H9 (cell line): ENCODE data around the gene ZNF431. TPM values are rescaled to one million over a fixed set of nuclear protein-coding genes. Genes with fewer than 3 reads are reported as not detected.
"Not testable (repeated sequence)": the region's sequence is repeated elsewhere in the genome, so short reads cannot be mapped to it uniquely, and the experiment has no call there.

Source experiments
- DNase-seq: peaks from one replicate; pipeline ENCODE4 v3.0.0-alpha.2; 2017
- H2AFZ ChIP-seq: one replicate; pipeline ENCODE4 v1.6.1; 2013; ENCODE audit warnings: mild to moderate bottlenecking, low read length, control low read depth, moderate library complexity
- H2AK5ac ChIP-seq: 2 replicates; pipeline ENCODE4 v1.6.1; 2013; ENCODE audit warnings: low read length, control low read depth, mixed read lengths; ENCODE audit not compliant: insufficient read length
- H2BK120ac ChIP-seq: one replicate; pipeline ENCODE4 v1.6.1; 2013; ENCODE audit warnings: low read depth, mild to moderate bottlenecking, low read length, control low read depth, inconsistent platforms; ENCODE audit not compliant: poor library complexity, severe bottlenecking
- H2BK12ac ChIP-seq: 2 replicates; pipeline ENCODE4 v1.6.1; 2013; ENCODE audit warnings: low read length, control low read depth, mixed read lengths, low read depth; ENCODE audit not compliant: insufficient read length
- H2BK15ac ChIP-seq: 2 replicates; pipeline ENCODE4 v1.6.1; 2013; ENCODE audit warnings: low read depth, low read length, control low read depth
- H2BK20ac ChIP-seq: one replicate; pipeline ENCODE4 v1.6.1; 2013; ENCODE audit warnings: low read depth, mild to moderate bottlenecking, low read length, control low read depth, inconsistent platforms; ENCODE audit not compliant: poor library complexity, severe bottlenecking
- H2BK5ac ChIP-seq: 2 replicates; pipeline ENCODE4 v1.6.1; 2013; ENCODE audit warnings: low read length, control low read depth, mixed read lengths; ENCODE audit not compliant: insufficient read length
- H3K14ac ChIP-seq: 2 replicates; pipeline ENCODE4 v1.6.1; 2013; ENCODE audit warnings: low read length, control low read depth; ENCODE audit not compliant: insufficient read depth
- H3K18ac ChIP-seq: 2 replicates; pipeline ENCODE4 v1.6.1; 2013; ENCODE audit warnings: low read depth, mild to moderate bottlenecking, mixed read lengths, low read length, control low read depth; ENCODE audit not compliant: insufficient read length
- H3K23ac ChIP-seq: 2 replicates; pipeline ENCODE4 v1.6.1; 2013; ENCODE audit warnings: low read length, control low read depth, mixed read lengths, low read depth; ENCODE audit not compliant: insufficient read length
- H3K23me2 ChIP-seq: 2 replicates; pipeline ENCODE4 v1.6.1; 2013; ENCODE audit warnings: low read depth, mild to moderate bottlenecking, mixed read lengths, low read length, control low read depth; ENCODE audit not compliant: insufficient read length, poor library complexity, severe bottlenecking
- H3K27ac ChIP-seq: 2 replicates; pipeline ENCODE4 v1.5.1; 2013; ENCODE audit warnings: low read length, control low read depth, mixed read lengths, low read depth; ENCODE audit not compliant: insufficient read length
- H3K27me3 ChIP-seq: 2 replicates; pipeline ENCODE4 v1.6.1; 2013; ENCODE audit warnings: low read length, control low read depth, inconsistent platforms; ENCODE audit not compliant: insufficient read depth
- H3K4ac ChIP-seq: 2 replicates; pipeline ENCODE4 v1.6.1; 2013; ENCODE audit warnings: low read depth, mild to moderate bottlenecking, control low read depth, inconsistent platforms, low read length, moderate library complexity
- H3K4me1 ChIP-seq: 2 replicates; pipeline ENCODE4 v1.6.1; 2013; ENCODE audit warnings: low read length, control low read depth, inconsistent platforms; ENCODE audit not compliant: insufficient read depth
- H3K4me2 ChIP-seq: 2 replicates; pipeline ENCODE4 v1.6.1; 2013; ENCODE audit warnings: low read length, control low read depth, mixed read lengths; ENCODE audit not compliant: insufficient read length, insufficient read depth
- H3K56ac ChIP-seq: 2 replicates; pipeline ENCODE4 v1.6.1; 2013; ENCODE audit warnings: low read depth, mild to moderate bottlenecking, mixed read lengths, low read length, control low read depth; ENCODE audit not compliant: insufficient read length
- H3K79me1 ChIP-seq: 2 replicates; pipeline ENCODE4 v1.6.1; 2013; ENCODE audit warnings: low read depth, mild to moderate bottlenecking, moderate library complexity, low read length, control low read depth, inconsistent platforms; ENCODE audit not compliant: insufficient read depth, poor library complexity, severe bottlenecking
- H3K79me2 ChIP-seq: 2 replicates; pipeline ENCODE4 v1.6.1; 2013; ENCODE audit warnings: low read length, control low read depth, inconsistent platforms; ENCODE audit not compliant: insufficient read depth
- H3K9ac ChIP-seq: 2 replicates; pipeline ENCODE4 v1.6.1; 2013; ENCODE audit warnings: low read length, control low read depth, mixed read lengths; ENCODE audit not compliant: insufficient read length; ENCODE audit errors: extremely low read depth
- H3K9me3 ChIP-seq: one replicate; pipeline ENCODE4 v1.6.1; 2013; ENCODE audit warnings: low read depth, low read length, inconsistent platforms; ENCODE audit not compliant: control insufficient read depth
- H3T11ph ChIP-seq: one replicate; pipeline ENCODE4 v1.6.1; 2013; ENCODE audit warnings: mild to moderate bottlenecking, low read length, control low read depth, inconsistent platforms
- H4K20me1 ChIP-seq: one replicate; pipeline ENCODE4 v1.6.1; 2013; ENCODE audit not compliant: control insufficient read depth, insufficient read length, insufficient read depth
- H4K5ac ChIP-seq: 2 replicates; pipeline ENCODE4 v1.6.1; 2013; ENCODE audit warnings: low read depth, mild to moderate bottlenecking, mixed read lengths, low read length, control low read depth; ENCODE audit not compliant: insufficient read length
- H4K8ac ChIP-seq: replicated peaks from 2 replicates; pipeline ENCODE4 v1.6.1; 2013; ENCODE audit warnings: low read length, control low read depth, mixed read lengths, low read depth; ENCODE audit not compliant: insufficient read length
- H4K91ac ChIP-seq: 2 replicates; pipeline ENCODE4 v1.6.1; 2013; ENCODE audit warnings: low read depth, mild to moderate bottlenecking, moderate library complexity, mixed read lengths, low read length, control low read depth; ENCODE audit not compliant: insufficient read length
- H3K27ac Mint-ChIP-seq, 3 experiments: 2 replicates in 2 of 3; 3 replicates in 1 of 3; pipeline ENCODE4 v1.8.0; 2020 to 2021; ENCODE audit warnings: mixed read lengths in 3 of 3, mild to moderate bottlenecking in 1 of 3, moderate library complexity in 1 of 3
- H3K27me3 Mint-ChIP-seq: 2 replicates; pipeline ENCODE4 v1.8.0; 2021; ENCODE audit warnings: low read depth, mild to moderate bottlenecking, moderate library complexity, mixed read lengths
- H3K36me3 Mint-ChIP-seq, 3 experiments: 2 replicates in 2 of 3; 3 replicates in 1 of 3; pipeline ENCODE4 v1.8.0; 2020 to 2021; ENCODE audit warnings: low read depth in 3 of 3, mixed read lengths in 3 of 3; ENCODE audit not compliant: insufficient read depth in 1 of 3
- H3K4me1 Mint-ChIP-seq, 2 experiments: 2 replicates each; pipeline ENCODE4 v1.8.0; 2020; ENCODE audit warnings: mixed read lengths in 2 of 2
- H3K4me3 Mint-ChIP-seq, 2 experiments: 2 replicates in 1 of 2; 3 replicates in 1 of 2; pipeline ENCODE4 v1.8.0; 2020 to 2021; ENCODE audit warnings: mild to moderate bottlenecking in 2 of 2, mixed read lengths in 2 of 2, moderate library complexity in 1 of 2
- H3K9me3 Mint-ChIP-seq, 2 experiments: 2 replicates in 1 of 2; 3 replicates in 1 of 2; pipeline ENCODE4 v1.8.0; 2020; ENCODE audit warnings: mild to moderate bottlenecking in 2 of 2, mixed read lengths in 2 of 2, moderate library complexity in 1 of 2
- CTCF ChIP-seq: fragments of 200-600 bp; sonication (generic); conservative IDR thresholded peaks from 3 replicates; pipeline ENCODE4 v1.8.0; 2021; ENCODE audit warnings: antibody characterized with exemption, mild to moderate bottlenecking
- WGBS: extraction: QIAGEN DNeasy Blood & Tissue Kit; methylation state at CpG from one replicate; pipeline ENCODE4 v1.1.7; 2013; ENCODE audit warnings: missing lambda C conversion rate, low lambda C conversion rate, mixed read lengths; ENCODE audit not compliant: insufficient read length; ENCODE audit errors: extremely low coverage; 5-methylcytosine and 5-hydroxymethylcytosine counted together
- total RNA-seq: library from RNA; stranded (reverse); gene quantifications from 2 replicates; pipeline ENCODE4 v1.2.1, GENCODE V29; 2021

ZNF431 gene
- total RNA-seq, 1 experiment from 2014 or later: 47.4 TPM

DNA sequence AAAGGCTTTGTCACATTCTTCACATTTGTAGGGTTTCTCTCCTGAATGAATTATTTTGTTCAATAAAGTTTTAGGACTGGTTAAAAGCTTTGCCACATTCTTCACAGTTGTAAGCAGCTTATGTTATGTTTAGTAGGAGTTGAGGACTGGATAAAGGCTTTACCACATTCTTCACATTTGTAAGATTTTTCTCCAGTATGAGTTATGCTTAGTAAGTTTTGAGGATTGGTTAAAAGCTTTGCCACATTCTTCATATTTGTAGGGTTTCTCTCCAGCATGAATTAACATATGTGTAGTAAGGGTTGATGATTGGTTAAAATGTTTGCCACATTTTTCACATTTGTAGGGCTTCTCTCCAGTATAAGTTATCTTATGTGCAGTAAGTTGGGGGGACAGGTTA lies 79.9 kb downstream of the ZNF431 start:
- TF ChIP-seq CTCF: no peak
- H3K23me2 ChIP-seq: no peaks in the 10 kb centered on the region
- H3K9ac ChIP-seq: no peak overlapping the region
- H4K20me1 ChIP-seq: no peaks in the 10 kb centered on the region
- H3K18ac ChIP-seq: no peak overlapping the region
- H2BK120ac ChIP-seq: no peak overlapping the region
- no peak overlapping the region for H3K4ac ChIP-seq
- Mint-ChIP-seq H3K4me1 (peaks cover 23 to 28% of the 10 kb centered on the region in 2 experiments), H3K9me3 (peaks cover 0 to 22% of the 10 kb centered on the region in 2 experiments; a peak in 3 of 5 replicates), H3K4me3 (peak overlapping the region in 1 of 2 experiments; percentile 32; a peak in 2 of 5 replicates), H3K27ac (peak overlapping the region; percentile 59 to 98 (median 98)), H3K36me3 (peaks cover 0 to 8% (median 4%) of the 10 kb centered on the region in 3 experiments; a peak in 5 of 7 replicates), H3K27me3 (no peaks in the 10 kb centered on the region)
- no peak overlapping the region for H3K56ac ChIP-seq
- no peak for DNase-seq
- no peak overlapping the region for H3K4me2 ChIP-seq
- H2BK12ac ChIP-seq: no peak overlapping the region
- no peak overlapping the region for H3K23ac ChIP-seq
- no peak overlapping the region for H3K14ac ChIP-seq
- no peak overlapping the region for H3T11ph ChIP-seq
- H4K91ac ChIP-seq: no peak overlapping the region
- H4K5ac ChIP-seq: no peak overlapping the region
- H2BK20ac ChIP-seq: no peak overlapping the region
- peak overlapping the region; percentile 87 for H3K27ac ChIP-seq
- H4K8ac ChIP-seq: no peak overlapping the region
- H3K4me1 ChIP-seq: no peaks in the 10 kb centered on the region
- H2AK5ac ChIP-seq: no peak overlapping the region
- H3K79me2 ChIP-seq: no peaks in the 10 kb centered on the region
- H2BK15ac ChIP-seq: no peak overlapping the region
- H3K27me3 ChIP-seq: no peaks in the 10 kb centered on the region
- no peak overlapping the region for H2AFZ ChIP-seq
- H2BK5ac ChIP-seq: no peak overlapping the region
- no peaks in the 10 kb centered on the region for H3K79me1 ChIP-seq
- no peaks in the 10 kb centered on the region for H3K9me3 ChIP-seq

GRCh38 chr19:21229938-21230337 lies 88.1 kb downstream of the ZNF431 start:
- not testable (repeated sequence) for H3K23ac ChIP-seq, H3K4ac ChIP-seq, H2BK12ac ChIP-seq, DNase-seq, H3K4me1 ChIP-seq, H3K18ac ChIP-seq, H3K4me1 Mint-ChIP-seq, H4K20me1 ChIP-seq, H2BK5ac ChIP-seq, H3K56ac ChIP-seq, H3K27ac Mint-ChIP-seq, H3K79me1 ChIP-seq, H3K14ac ChIP-seq, H3K23me2 ChIP-seq, H2AFZ ChIP-seq, H3K27me3 ChIP-seq, H3T11ph ChIP-seq, H3K9ac ChIP-seq, H2BK120ac ChIP-seq, H4K8ac ChIP-seq, H3K4me2 ChIP-seq, H3K27ac ChIP-seq, H3K4me3 Mint-ChIP-seq, H2BK15ac ChIP-seq, H2BK20ac ChIP-seq, H4K5ac ChIP-seq, H2AK5ac ChIP-seq, H3K79me2 ChIP-seq, H4K91ac ChIP-seq, H3K27me3 Mint-ChIP-seq
- peaks cover 15 to 39% (median 31%) of the 10 kb centered on the region in 3 experiments for H3K36me3 Mint-ChIP-seq
- WGBS: no CpG with 5 or more reads among the region's 3 CpGs
- peaks cover 38 to 57% of the 10 kb centered on the region in 2 experiments for H3K9me3 Mint-ChIP-seq
- H3K9me3 ChIP-seq: peaks cover 17% of the 10 kb centered on the region
